ENCODE results near the gene FCER2. TPM values are rescaled to one million over a fixed set of nuclear protein-coding genes. Genes with fewer than 3 reads are reported as not detected.
"Not testable (repeated sequence)": the region's sequence is repeated elsewhere in the genome, so short reads cannot be mapped to it uniquely, and the experiment has no call there.

The FCER2 gene
- total RNA-seq: not detected in 2 replicates

GRCh38 chr19:7701654-7702457, at the start of gene FCER2:
TSS of gene FCER2 (minus strand) at chr19:7702131. CDS start at chr19:7699760, 2,371 bp downstream.
- TF ChIP-seq CTCF (IDR thresholded peaks at IDR 0.05; ENCODE audit: insufficient read depth, low read length, poor library complexity, severe bottlenecking): no peak
- H3K36me3 ChIP-seq (ENCODE audit: control insufficient read depth, insufficient read depth, low read length): no peaks in the 10 kb centered on the region
- H3K4me3 ChIP-seq (ENCODE audit: low read depth, low read length): no peak within 1 kb of the TSS
- DNase-seq (ENCODE audit: low read depth): no peak
- H3K27me3 ChIP-seq (ENCODE audit: control insufficient read depth, insufficient read depth, low read length): peaks cover 10% of the 10 kb centered on the region

GRCh38 chr19:7751157-7751783, 49.3 kb upstream of the FCER2 start:
- H3K27me3 ChIP-seq (ENCODE audit: control insufficient read depth, insufficient read depth, low read length): no peaks in the 10 kb centered on the region
- H3K36me3 ChIP-seq (ENCODE audit: control insufficient read depth, insufficient read depth, low read length): no peaks in the 10 kb centered on the region
- TF ChIP-seq CTCF (IDR thresholded peaks at IDR 0.05; ENCODE audit: insufficient read depth, low read length, poor library complexity, severe bottlenecking): no peak
- no peak overlapping the region for H3K4me3 ChIP-seq (ENCODE audit: low read depth, low read length)
- no peak for DNase-seq (ENCODE audit: low read depth)

GRCh38 chr19:7748756-7749155, 46.8 kb upstream of the FCER2 start:
- H3K4me3 ChIP-seq (ENCODE audit: low read depth, low read length): no peak overlapping the region

GRCh38 chr19:7748171-7748570, 46.2 kb upstream of the FCER2 start:
- Histone ChIP-seq H3K36me3 (ENCODE audit: control insufficient read depth, insufficient read depth, low read length) (no peaks in the 10 kb centered on the region), H3K27me3 (ENCODE audit: control insufficient read depth, insufficient read depth, low read length) (no peaks in the 10 kb centered on the region), H3K4me3 (ENCODE audit: low read depth, low read length) (no peak overlapping the region)
- DNase-seq (ENCODE audit: low read depth): no peak
- TF ChIP-seq CTCF (IDR thresholded peaks at IDR 0.05; ENCODE audit: insufficient read depth, low read length, poor library complexity, severe bottlenecking): no peak

More at GRCh38 chr19:7748756-7749155, 46.8 kb upstream of the FCER2 start:
- TF ChIP-seq CTCF (IDR thresholded peaks at IDR 0.05; ENCODE audit: insufficient read depth, low read length, poor library complexity, severe bottlenecking): no peak
- Histone ChIP-seq H3K36me3 (ENCODE audit: control insufficient read depth, insufficient read depth, low read length) (no peaks in the 10 kb centered on the region), H3K27me3 (ENCODE audit: control insufficient read depth, insufficient read depth, low read length) (no peaks in the 10 kb centered on the region)
- no peak for DNase-seq (ENCODE audit: low read depth)

- TF ChIP-seq CTCF (IDR thresholded peaks at IDR 0.05; ENCODE audit: insufficient read depth, low read length, poor library complexity, severe bottlenecking): no peak
- DNase-seq (ENCODE audit: low read depth): no peak
- Histone ChIP-seq H3K27me3 (ENCODE audit: control insufficient read depth, insufficient read depth, low read length) (no peaks in the 10 kb centered on the region), H3K4me3 (ENCODE audit: low read depth, low read length) (no peak within 1 kb of the TSS), H3K36me3 (ENCODE audit: control insufficient read depth, insufficient read depth, low read length) (no peaks in the 10 kb centered on the region)
Measured at GRCh38 chr19:7746903-7747884, 45.3 kb upstream of the FCER2 start, which contains the start of gene CD209. TSS of gene CD209 (minus strand) at chr19:7747534. CDS start at chr19:7747511, 23 bp downstream.

- not testable (repeated sequence) for DNase-seq (ENCODE audit: low read depth); H3K36me3 ChIP-seq (ENCODE audit: control insufficient read depth, insufficient read depth, low read length); H3K27me3 ChIP-seq (ENCODE audit: control insufficient read depth, insufficient read depth, low read length); H3K4me3 ChIP-seq (ENCODE audit: low read depth, low read length)
Measured at GRCh38 chr19:7746306-7746705, 44.4 kb upstream of the FCER2 start.

Measured in kidney epithelial cell (primary cell).